ENCODE data around the gene SLC19A1.

SLC19A1 gene

GRCh38 chr21:45517249-45518065 is 24.8 kb downstream of the SLC19A1 start:
- DNase-seq (ENCODE audit: low read depth in 2 of 2) = no peak

GRCh38 chr21:45516671-45517151 is 25.5 kb downstream of the SLC19A1 start:
- no peak for DNase-seq (ENCODE audit: low read depth in 2 of 2)

GRCh38 chr21:45516071-45516670 is 26.1 kb downstream of the SLC19A1 start:
- DNase-seq (ENCODE audit: low read depth in 2 of 2) = no peak

- no peak for DNase-seq (ENCODE audit: low read depth in 2 of 2)
Measured at GRCh38 chr21:45515241-45516061, 26.8 kb downstream of the SLC19A1 start.

- DNase-seq (ENCODE audit: low read depth in 2 of 2) = no peak
Measured at GRCh38 chr21:45514311-45515021, 27.8 kb downstream of the SLC19A1 start.

- DNase-seq (ENCODE audit: low read depth in 2 of 2) = no peak
Measured at GRCh38 chr21:45513741-45514310, 28.4 kb downstream of the SLC19A1 start.

GRCh38 chr21:45513003-45513717 is 29.1 kb downstream of the SLC19A1 start:
- DNase-seq (ENCODE audit: low read depth in 2 of 2) = no peak

GRCh38 chr21:45512626-45513002 is 29.6 kb downstream of the SLC19A1 start:
- no peak for DNase-seq (ENCODE audit: low read depth in 2 of 2)

GRCh38 chr21:45511661-45512431 is 30.4 kb downstream of the SLC19A1 start:
- no peak for DNase-seq (ENCODE audit: low read depth in 2 of 2)

GRCh38 chr21:45511007-45511406 is 31.2 kb downstream of the SLC19A1 start:
- DNase-seq (ENCODE audit: low read depth in 2 of 2) = no peak

- no peak for DNase-seq (ENCODE audit: low read depth in 2 of 2)
Measured at GRCh38 chr21:45510466-45510955, 31.7 kb downstream of the SLC19A1 start.

GRCh38 chr21:45509566-45510465 is 32.4 kb downstream of the SLC19A1 start:
- no peak for DNase-seq (ENCODE audit: low read depth in 2 of 2)

GRCh38 chr21:45508607-45509565 is 33.4 kb downstream of the SLC19A1 start:
- DNase-seq (ENCODE audit: low read depth in 2 of 2) = no peak

GRCh38 chr21:45507888-45508508 is 34.2 kb downstream of the SLC19A1 start:
- DNase-seq (ENCODE audit: low read depth in 2 of 2) = no peak

GRCh38 chr21:45507523-45507875 is 34.7 kb downstream of the SLC19A1 start:
- DNase-seq (ENCODE audit: low read depth in 2 of 2) = no peak

GRCh38 chr21:45506836-45507522 is 35.3 kb downstream of the SLC19A1 start:
- no peak for DNase-seq (ENCODE audit: low read depth in 2 of 2)
